Neural progenitor cell (in vitro differentiated cells): ENCODE data around the gene PDZRN4. TPM values are rescaled to one million over a fixed set of nuclear protein-coding genes. Genes with fewer than 3 reads are reported as not detected.

Experiments used
- DNase-seq: peaks from one replicate; pipeline ENCODE4 v3.0.0-alpha.2; 2016; ENCODE audit warnings: low spot score
- H2AFZ ChIP-seq: fragments of 200-600 bp; sonication (generic); replicated peaks from 2 replicates; pipeline ENCODE4 v1.6.1; 2016; ENCODE audit warnings: antibody characterized with exemption
- H3F3A ChIP-seq: fragments of 200-600 bp; sonication (generic); 2 replicates; pipeline ENCODE4 v1.6.1; 2016; ENCODE audit warnings: antibody characterized with exemption, low read depth
- H3K27ac ChIP-seq: fragments of 200-600 bp; sonication (generic); 2 replicates; pipeline ENCODE4 v1.5.1; 2016; ENCODE audit warnings: mild to moderate bottlenecking
- H3K27me3 ChIP-seq: fragments of 200-600 bp; sonication (generic); 2 replicates; pipeline ENCODE4 v1.6.1; 2016; ENCODE audit warnings: mild to moderate bottlenecking, moderate library complexity
- H3K36me3 ChIP-seq: fragments of 200-600 bp; sonication (generic); 2 replicates; pipeline ENCODE4 v1.5.1; 2016
- H3K4me1 ChIP-seq: fragments of 200-600 bp; sonication (generic); 2 replicates; pipeline ENCODE4 v1.6.1; 2016; ENCODE audit warnings: mixed run types
- H3K4me2 ChIP-seq: fragments of 200-600 bp; sonication (generic); 2 replicates; pipeline ENCODE4 v1.6.1; 2016
- H3K4me3 ChIP-seq: fragments of 200-600 bp; sonication (generic); 2 replicates; pipeline ENCODE4 v1.5.1; 2016
- H3K79me2 ChIP-seq: fragments of 200-600 bp; sonication (generic); 2 replicates; pipeline ENCODE4 v1.6.1; 2016; ENCODE audit warnings: low read depth
- H3K9ac ChIP-seq: fragments of 200-600 bp; sonication (generic); 2 replicates; pipeline ENCODE4 v1.6.1; 2016
- H3K9me3 ChIP-seq: fragments of 200-600 bp; sonication (generic); 2 replicates; pipeline ENCODE4 v1.5.1; 2016; ENCODE audit warnings: low read depth
- H4K20me1 ChIP-seq: fragments of 200-600 bp; sonication (generic); 2 replicates; pipeline ENCODE4 v1.6.1; 2016; ENCODE audit warnings: low read depth
- H3K27ac Mint-ChIP-seq: 3 replicates; pipeline ENCODE4 v1.8.0; 2021; ENCODE audit warnings: mixed read lengths
- H3K27me3 Mint-ChIP-seq: 2 replicates; pipeline ENCODE4 v1.8.0; 2022; ENCODE audit warnings: low read depth, mild to moderate bottlenecking, inconsistent platforms, moderate library complexity, mixed read lengths; ENCODE audit not compliant: insufficient read depth
- H3K36me3 Mint-ChIP-seq: 3 replicates; pipeline ENCODE4 v1.8.0; 2021; ENCODE audit warnings: mixed read lengths
- H3K4me1 Mint-ChIP-seq: 3 replicates; pipeline ENCODE4 v1.8.0; 2021; ENCODE audit warnings: mixed read lengths
- H3K4me3 Mint-ChIP-seq: 3 replicates; pipeline ENCODE4 v1.8.0; 2021; ENCODE audit warnings: mild to moderate bottlenecking, moderate library complexity, mixed read lengths
- H3K9me3 Mint-ChIP-seq: 3 replicates; pipeline ENCODE4 v1.8.0; 2020; ENCODE audit warnings: mixed read lengths
- EZH2 ChIP-seq: fragments of 200-600 bp; sonication (generic); IDR thresholded peaks from 2 replicates; pipeline ENCODE4 v1.6.1; 2017; ENCODE audit warnings: antibody characterized with exemption, mild to moderate bottlenecking, moderate library complexity
- EZH2phosphoT487 ChIP-seq: fragments of 200-600 bp; sonication (generic); IDR thresholded peaks from 2 replicates; pipeline ENCODE4 v1.6.1; 2017; ENCODE audit warnings: antibody characterized with exemption
- total RNA-seq: library from RNA; depleted of rRNA; stranded (reverse); fragments of >200 nt; gene quantifications from 2 replicates; pipeline ENCODE4 v1.2.3, GENCODE V29; 2015; ENCODE audit warnings: low replicate concordance
- TF ChIP-seq, protein P1 (sequence below): fragments of 200-600 bp; sonication (generic); IDR thresholded peaks from 2 replicates; pipeline ENCODE4 v1.5.1; 2017; ENCODE audit warnings: antibody characterized with exemption, mild to moderate bottlenecking

Gene PDZRN4
- total RNA-seq, 1 donor from 2014 or later, result 0.06 TPM

DNA sequence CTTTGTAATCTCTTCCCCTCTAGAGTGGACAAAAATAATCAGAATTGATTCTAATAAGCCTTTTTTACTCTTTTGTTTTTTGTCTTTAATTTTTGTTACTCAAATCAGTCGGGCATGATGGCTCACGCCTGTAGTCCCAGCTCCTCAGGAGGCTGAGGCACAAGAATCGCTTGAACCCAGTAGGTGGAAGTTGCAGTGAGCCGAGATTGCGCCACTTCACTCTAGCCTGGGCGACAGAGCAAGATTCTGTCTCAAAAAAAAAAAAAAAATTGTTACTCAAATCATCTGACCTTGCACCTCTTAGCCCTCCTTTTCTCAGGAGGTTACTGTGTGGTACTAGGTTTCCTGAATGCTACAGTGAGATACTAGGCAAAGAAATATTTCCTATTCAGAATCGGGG lies 280.6 kb downstream of the PDZRN4 start:
- no peaks in the 10 kb centered on the region for H3K36me3 Mint-ChIP-seq

DNA sequence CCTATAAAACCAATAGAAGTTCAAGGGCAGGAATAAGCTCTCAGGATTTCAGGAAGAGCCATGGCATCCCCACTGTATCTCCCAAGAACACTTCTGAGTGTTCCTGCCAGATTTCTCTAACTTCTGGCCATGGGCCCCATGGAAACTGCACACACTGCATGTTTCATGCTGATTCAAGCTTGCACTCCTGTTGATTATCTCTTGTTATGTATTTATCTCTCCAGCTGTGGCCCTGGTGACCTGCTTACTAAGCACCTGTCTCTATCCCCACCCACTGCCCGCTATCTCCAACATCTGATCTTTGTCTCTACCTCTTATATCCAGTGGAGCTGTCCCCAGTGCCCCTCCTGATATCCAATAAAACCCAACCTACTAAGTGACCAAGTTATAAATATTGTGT lies 285.3 kb downstream of the PDZRN4 start:
- Histone ChIP-seq H3K4me3 (no peak overlapping the region), H3F3A (no peaks in the 10 kb centered on the region), H3K79me2 (no peaks in the 10 kb centered on the region), H3K4me2 (no peak overlapping the region), H3K4me1 (peaks cover 7% of the 10 kb centered on the region), H3K27me3 (no peaks in the 10 kb centered on the region), H3K36me3 (no peaks in the 10 kb centered on the region), H2AFZ (no peak overlapping the region), H4K20me1 (no peaks in the 10 kb centered on the region), H3K9ac (no peak overlapping the region), H3K9me3 (no peaks in the 10 kb centered on the region), H3K27ac (no peak overlapping the region)
- H3K36me3 Mint-ChIP-seq, result no peaks in the 10 kb centered on the region
- DNase-seq, result no peak
- peaks cover under 1% of the 10 kb centered on the region for H3K27me3 Mint-ChIP-seq
- no peaks in the 10 kb centered on the region for H3K9me3 Mint-ChIP-seq
- H3K4me3 Mint-ChIP-seq, result no peak overlapping the region
- H3K4me1 Mint-ChIP-seq, result peaks cover 19% of the 10 kb centered on the region
- H3K27ac Mint-ChIP-seq, result no peak overlapping the region
- TF ChIP-seq EZH2 (no peak), EZH2phosphoT487 (no peak)
- TF ChIP-seq, protein P1, sequence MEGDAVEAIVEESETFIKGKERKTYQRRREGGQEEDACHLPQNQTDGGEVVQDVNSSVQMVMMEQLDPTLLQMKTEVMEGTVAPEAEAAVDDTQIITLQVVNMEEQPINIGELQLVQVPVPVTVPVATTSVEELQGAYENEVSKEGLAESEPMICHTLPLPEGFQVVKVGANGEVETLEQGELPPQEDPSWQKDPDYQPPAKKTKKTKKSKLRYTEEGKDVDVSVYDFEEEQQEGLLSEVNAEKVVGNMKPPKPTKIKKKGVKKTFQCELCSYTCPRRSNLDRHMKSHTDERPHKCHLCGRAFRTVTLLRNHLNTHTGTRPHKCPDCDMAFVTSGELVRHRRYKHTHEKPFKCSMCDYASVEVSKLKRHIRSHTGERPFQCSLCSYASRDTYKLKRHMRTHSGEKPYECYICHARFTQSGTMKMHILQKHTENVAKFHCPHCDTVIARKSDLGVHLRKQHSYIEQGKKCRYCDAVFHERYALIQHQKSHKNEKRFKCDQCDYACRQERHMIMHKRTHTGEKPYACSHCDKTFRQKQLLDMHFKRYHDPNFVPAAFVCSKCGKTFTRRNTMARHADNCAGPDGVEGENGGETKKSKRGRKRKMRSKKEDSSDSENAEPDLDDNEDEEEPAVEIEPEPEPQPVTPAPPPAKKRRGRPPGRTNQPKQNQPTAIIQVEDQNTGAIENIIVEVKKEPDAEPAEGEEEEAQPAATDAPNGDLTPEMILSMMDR, result no peak

More for the DNA sequence above, 280.6 kb downstream of the PDZRN4 start:
- Histone ChIP-seq H3K4me3 (no peak overlapping the region), H3K4me2 (no peak overlapping the region), H3K27me3 (no peaks in the 10 kb centered on the region), H2AFZ (no peak overlapping the region), H4K20me1 (no peaks in the 10 kb centered on the region), H3K36me3 (no peaks in the 10 kb centered on the region), H3K4me1 (peaks cover 15% of the 10 kb centered on the region), H3F3A (no peaks in the 10 kb centered on the region), H3K79me2 (no peaks in the 10 kb centered on the region), H3K27ac (no peak overlapping the region), H3K9ac (no peak overlapping the region), H3K9me3 (no peaks in the 10 kb centered on the region)
- peaks cover 32% of the 10 kb centered on the region for H3K4me1 Mint-ChIP-seq
- H3K27me3 Mint-ChIP-seq, result peaks cover 3% of the 10 kb centered on the region
- TF ChIP-seq EZH2phosphoT487, result no peak
- TF ChIP-seq, protein P1, result no peak
- no peak for TF ChIP-seq EZH2
- H3K27ac Mint-ChIP-seq, result no peak overlapping the region
- H3K9me3 Mint-ChIP-seq, result no peaks in the 10 kb centered on the region
- H3K4me3 Mint-ChIP-seq, result no peak overlapping the region
- DNase-seq, result no peak

DNA sequence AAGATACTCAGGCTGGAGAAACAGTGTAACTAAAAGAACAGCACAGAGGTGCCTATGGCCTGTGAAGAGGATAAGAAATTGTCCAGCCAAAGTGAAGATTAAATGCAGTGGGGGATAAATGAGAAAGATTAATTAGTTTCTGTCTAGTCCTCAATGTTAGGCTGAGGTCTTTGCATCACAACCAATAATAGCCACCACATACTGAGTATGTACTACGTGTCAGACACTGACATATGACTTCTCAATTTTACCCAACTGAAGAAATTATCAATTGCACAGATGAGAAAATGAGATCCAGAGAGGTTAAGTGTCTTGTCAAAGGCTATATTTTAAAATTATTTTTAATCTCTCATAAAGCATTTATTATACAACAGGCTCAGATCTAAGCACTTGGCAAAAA lies 285.9 kb downstream of the PDZRN4 start:
- no peaks in the 10 kb centered on the region for H3K27me3 ChIP-seq
- peaks cover 7% of the 10 kb centered on the region for H3K4me1 ChIP-seq
- no peaks in the 10 kb centered on the region for H4K20me1 ChIP-seq
- no peaks in the 10 kb centered on the region for H3K79me2 ChIP-seq
- no peak overlapping the region for H2AFZ ChIP-seq
- TF ChIP-seq, protein P1, result no peak
- no peak for TF ChIP-seq EZH2phosphoT487
- no peak for TF ChIP-seq EZH2
- H3K4me2 ChIP-seq, result no peak overlapping the region
- H3K27ac Mint-ChIP-seq, result no peak overlapping the region
- no peaks in the 10 kb centered on the region for H3K9me3 ChIP-seq
- no peak for DNase-seq
- H3K9ac ChIP-seq, result no peak overlapping the region
- H3F3A ChIP-seq, result no peaks in the 10 kb centered on the region
- H3K9me3 Mint-ChIP-seq, result no peaks in the 10 kb centered on the region
- peaks cover 25% of the 10 kb centered on the region for H3K4me1 Mint-ChIP-seq
- no peaks in the 10 kb centered on the region for H3K36me3 Mint-ChIP-seq
- H3K36me3 ChIP-seq, result no peaks in the 10 kb centered on the region
- H3K27ac ChIP-seq, result no peak overlapping the region
- H3K4me3 ChIP-seq, result no peak overlapping the region
- peaks cover 3% of the 10 kb centered on the region for H3K27me3 Mint-ChIP-seq
- no peak overlapping the region for H3K4me3 Mint-ChIP-seq
